ENCODE measurements around the gene IMPG1.

IMPG1 gene

GRCh38 chr6:75884822-75885221 lies 187.6 kb downstream of the IMPG1 start:
- no peak for DNase-seq

GRCh38 chr6:75882734-75883133 lies 189.7 kb downstream of the IMPG1 start:
- no peak for DNase-seq

- DNase-seq = no peak
These were observed 192.2 kb downstream of the IMPG1 start for GRCh38 chr6:75880305-75880704.

- DNase-seq = no peak
These were observed 196.3 kb downstream of the IMPG1 start for GRCh38 chr6:75876152-75876551.

GRCh38 chr6:75874224-75874623 lies 198.2 kb downstream of the IMPG1 start:
- no peak for DNase-seq
